HUES6 (cell line): ENCODE data around the gene SKIDA1.

Source experiments
- H3K27ac ChIP-seq: 2 replicates; pipeline ENCODE4 v1.7.0; 2013; ENCODE audit warnings: low read depth, mild to moderate bottlenecking, low read length, inconsistent platforms
- H3K27me3 ChIP-seq: 2 replicates; pipeline ENCODE4 v1.6.1; 2013; ENCODE audit warnings: low read length; ENCODE audit not compliant: control insufficient read depth, insufficient read depth
- H3K36me3 ChIP-seq: 2 replicates; pipeline ENCODE4 v1.6.1; 2013; ENCODE audit warnings: low read length; ENCODE audit not compliant: control insufficient read depth, insufficient read depth
- H3K4me1 ChIP-seq: 2 replicates; pipeline ENCODE4 v1.6.1; 2013; ENCODE audit warnings: low read length; ENCODE audit not compliant: control insufficient read depth, insufficient read depth
- H3K4me3 ChIP-seq: 2 replicates; pipeline ENCODE4 v1.5.1; 2013; ENCODE audit warnings: low read depth, low read length
- H3K9ac ChIP-seq: one replicate; pipeline ENCODE4 v1.6.1; 2013; ENCODE audit warnings: mild to moderate bottlenecking, low read length
- H3K9me3 ChIP-seq: 2 replicates; pipeline ENCODE4 v1.6.1; 2013; ENCODE audit warnings: low read depth, low read length; ENCODE audit not compliant: control insufficient read depth, insufficient read depth

The SKIDA1 gene

DNA sequence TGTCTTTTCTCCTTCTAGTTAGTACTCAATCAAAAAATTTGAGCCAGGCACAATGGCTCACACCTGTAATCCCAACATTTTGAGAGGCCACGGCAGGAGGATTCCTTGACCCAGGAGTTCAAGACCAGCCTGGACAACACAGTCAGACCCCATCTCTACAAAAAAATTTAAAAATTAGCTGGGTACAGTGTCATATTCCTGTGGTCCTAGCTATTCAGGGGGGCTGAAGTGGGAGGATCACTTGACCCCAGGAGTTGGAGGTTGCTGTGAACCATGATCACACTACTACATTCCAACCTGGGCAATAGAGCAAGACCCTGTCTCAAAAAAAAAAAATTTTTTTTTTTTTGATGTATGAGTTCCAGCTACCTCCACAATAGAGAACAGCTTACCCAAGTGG lies 57.8 kb downstream of the SKIDA1 start:
- Histone ChIP-seq H3K36me3 (no peaks in the 10 kb centered on the region), H3K27me3 (no peaks in the 10 kb centered on the region), H3K9me3 (no peaks in the 10 kb centered on the region), H3K27ac (no peak overlapping the region), H3K4me3 (no peak overlapping the region), H3K9ac (no peak overlapping the region), H3K4me1 (no peaks in the 10 kb centered on the region)

DNA sequence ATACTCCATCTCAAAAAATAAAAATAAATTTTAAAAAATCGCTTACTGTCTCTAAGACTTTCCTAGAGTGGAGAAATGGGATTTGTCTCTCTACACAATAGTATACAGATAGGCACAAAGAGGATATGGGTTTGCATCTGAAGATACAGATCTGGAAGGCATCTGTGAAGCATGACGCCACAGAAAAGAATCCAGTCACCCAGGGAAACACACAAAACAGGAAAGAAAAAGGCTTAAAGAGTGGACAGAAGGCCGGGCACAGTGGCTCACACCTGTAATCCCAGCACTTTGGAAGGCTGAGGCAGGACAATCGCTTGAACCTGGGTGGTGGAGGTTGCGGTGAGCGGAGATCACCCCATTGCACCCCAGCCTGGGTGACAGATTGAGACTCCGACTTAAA lies 61.3 kb downstream of the SKIDA1 start:
- Histone ChIP-seq H3K36me3 (no peaks in the 10 kb centered on the region), H3K9me3 (no peaks in the 10 kb centered on the region), H3K9ac (no peak overlapping the region), H3K27ac (no peak overlapping the region), H3K4me3 (no peak overlapping the region), H3K4me1 (no peaks in the 10 kb centered on the region), H3K27me3 (no peaks in the 10 kb centered on the region)
